Common myeloid progenitor, CD34-positive (primary cell): ENCODE results near the gene PNP.
"Not testable (repeated sequence)": the region's sequence is repeated elsewhere in the genome, so short reads cannot be mapped to it uniquely, and the experiment has no call there.

ENCODE experiments used
- CTCF ChIA-PET: fragments of 350-600 bp; sonication (Branson Sonifier 250); formaldehyde crosslinking; loops from one replicate; lab custom pipeline; 2021; ENCODE audit warnings: antibody characterized with exemption; lab: Charles Lee
- POLR2A ChIA-PET: fragments of 350-600 bp; sonication (Branson Sonifier 250); formaldehyde crosslinking; loops from one replicate; lab custom pipeline; 2021; ENCODE audit warnings: antibody characterized with exemption; lab: Charles Lee
- DNase-seq, 3 donors: peaks; one replicate each; pipeline versions ENCODE4 v3.0.0 to v3.0.0-alpha.2; 2013
- H3K27ac ChIP-seq, 2 experiments: 1 replicate in 1 of 2; 2 replicates in 1 of 2; pipeline ENCODE4 v1.7.0; 2013; ENCODE audit warnings: inconsistent platforms in 2 of 2, low read length in 2 of 2, mild to moderate bottlenecking in 2 of 2, low read depth in 1 of 2, moderate library complexity in 1 of 2; ENCODE audit not compliant: severe bottlenecking in 2 of 2, insufficient read depth in 1 of 2, poor library complexity in 1 of 2
- H3K27me3 ChIP-seq, 5 experiments: replicated peaks in 2 of 5; 1 replicate in 3 of 5; 2 replicates in 2 of 5; pipeline versions ENCODE4 v1.6.1 to v1.7.0; 2013; ENCODE audit warnings: low read length in 4 of 5, mild to moderate bottlenecking in 2 of 5, moderate library complexity in 2 of 5, inconsistent platforms in 1 of 5; ENCODE audit not compliant: insufficient read depth in 5 of 5, control insufficient read depth in 4 of 5
- H3K36me3 ChIP-seq, 4 experiments: 1 replicate in 2 of 4; 2 replicates in 2 of 4; pipeline versions ENCODE4 v1.6.1 to v1.7.0; 2013; ENCODE audit warnings: low read length in 3 of 4, control low read depth in 1 of 4, mild to moderate bottlenecking in 1 of 4; ENCODE audit not compliant: control insufficient read depth in 4 of 4, insufficient read depth in 4 of 4
- H3K4me1 ChIP-seq, 4 experiments: 1 replicate in 3 of 4; 2 replicates in 1 of 4; pipeline versions ENCODE4 v1.6.1 to v1.7.1; 2013; ENCODE audit warnings: low read length in 3 of 4, mild to moderate bottlenecking in 3 of 4, control low read depth in 1 of 4, inconsistent platforms in 1 of 4, moderate library complexity in 1 of 4; ENCODE audit not compliant: control insufficient read depth in 4 of 4, insufficient read depth in 4 of 4; ENCODE audit errors: control extremely low read depth in 1 of 4
- H3K4me3 ChIP-seq, 7 experiments: 1 replicate in 4 of 7; 2 replicates in 3 of 7; pipeline versions ENCODE4 v1.5.1 to v1.7.0; 2013; ENCODE audit warnings: mild to moderate bottlenecking in 7 of 7, low read length in 6 of 7, moderate library complexity in 6 of 7, inconsistent platforms in 2 of 7, low read depth in 2 of 7, control low read depth in 1 of 7; ENCODE audit not compliant: insufficient read depth in 4 of 7, control insufficient read depth in 1 of 7; ENCODE audit errors: extremely low read depth in 1 of 7
- H3K9me3 ChIP-seq, 5 experiments: 1 replicate in 4 of 5; 2 replicates in 1 of 5; pipeline versions ENCODE4 v1.6.1 to v1.7.1; 2013; ENCODE audit warnings: low read length in 4 of 5, mild to moderate bottlenecking in 2 of 5, inconsistent platforms in 1 of 5, low read depth in 1 of 5, moderate library complexity in 1 of 5; ENCODE audit not compliant: control insufficient read depth in 4 of 5, insufficient read depth in 2 of 5; ENCODE audit errors: control extremely low read depth in 1 of 5
- WGBS: methylation state at CpG from one replicate; pipeline ENCODE4 v1.1.5; 2013; ENCODE audit not compliant: insufficient coverage; 5-methylcytosine and 5-hydroxymethylcytosine counted together

Gene PNP

GRCh38 chr14:20499108-20499507, 29.9 kb downstream of the PNP start:
- Histone ChIP-seq H3K4me1 (peaks cover 0 to 14% (median 3%) of the 10 kb centered on the region in 4 experiments), H3K9me3 (no peaks in the 10 kb centered on the region), H3K36me3 (no peaks in the 10 kb centered on the region), H3K4me3 (no peak overlapping the region), H3K27me3 (no peaks in the 10 kb centered on the region), H3K27ac (no peak overlapping the region)
- peak in 1 of 3 donors; percentile 33 for DNase-seq
- ChIA-PET POLR2A (no interaction called here), CTCF (interaction anchor here (1.7 kb wide), 1 partner anchor 12 kb away, joined by 4 read pairs; no protein-coding TSS in a partner anchor)
- WGBS, result 100% methylated on average over 2 of the region's 4 CpGs

DNA sequence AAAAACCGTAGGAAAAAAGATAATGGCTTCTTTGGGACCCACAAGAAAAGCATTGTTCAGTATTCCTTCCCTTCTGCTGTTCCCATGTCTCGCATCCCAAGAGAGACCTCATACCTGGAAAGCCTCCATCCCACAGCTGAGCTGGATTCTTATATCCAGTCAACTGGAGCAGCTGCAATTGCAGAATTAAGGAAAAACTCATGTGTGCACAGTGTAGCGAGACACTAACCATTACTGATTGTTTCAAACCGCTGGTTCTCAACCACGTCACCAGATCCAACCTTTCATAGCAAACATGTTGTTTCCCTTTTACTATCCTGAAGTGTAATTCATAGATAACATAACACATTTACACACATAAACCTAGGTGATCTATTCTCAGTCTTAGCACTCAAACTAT, 30.7 kb downstream of the PNP start:
- ChIA-PET POLR2A (no interaction called here), CTCF (interaction anchor here (0.8 kb wide), 1 partner anchor 25 kb away, joined by 3 read pairs; no protein-coding TSS in a partner anchor)
- DNase-seq, result no peak

GRCh38 chr14:20501346-20501745, 32.1 kb downstream of the PNP start:
- DNase-seq, result no peak

More for the DNA sequence above, 30.7 kb downstream of the PNP start:
- Histone ChIP-seq H3K4me3 (no peak overlapping the region), H3K27ac (no peak overlapping the region), H3K9me3 (no peaks in the 10 kb centered on the region), H3K36me3 (no peaks in the 10 kb centered on the region), H3K4me1 (peaks cover 0 to 11% (median 4%) of the 10 kb centered on the region in 4 experiments), H3K27me3 (no peaks in the 10 kb centered on the region)
- 100% methylated on average over 5 of the region's 5 CpGs for WGBS

GRCh38 chr14:20503898-20504297, 34.7 kb downstream of the PNP start:
- DNase-seq, result no peak
- Histone ChIP-seq H3K27me3 (no peaks in the 10 kb centered on the region), H3K27ac (no peak overlapping the region), H3K4me3 (no peak overlapping the region), H3K4me1 (peaks cover 0 to 5% (median 2%) of the 10 kb centered on the region in 4 experiments), H3K36me3 (no peaks in the 10 kb centered on the region), H3K9me3 (no peaks in the 10 kb centered on the region)
- ChIA-PET POLR2A (no interaction called here), CTCF (no interaction called here)
- WGBS, result 52% methylated on average over 6 of the region's 6 CpGs

More at GRCh38 chr14:20501346-20501745, 32.1 kb downstream of the PNP start:
- H3K4me1 ChIP-seq, result peaks cover 0 to 11% (median 4%) of the 10 kb centered on the region in 4 experiments
- H3K27me3 ChIP-seq, result no peaks in the 10 kb centered on the region
- no CpG with 5 or more reads among the region's 2 CpGs for WGBS
- H3K27ac ChIP-seq, result no peak overlapping the region
- H3K36me3 ChIP-seq, result no peaks in the 10 kb centered on the region
- H3K4me3 ChIP-seq, result no peak overlapping the region
- POLR2A ChIA-PET, result no interaction called here
- H3K9me3 ChIP-seq, result no peaks in the 10 kb centered on the region
- CTCF ChIA-PET, result no interaction called here

- no CpG with 5 or more reads among the region's 30 CpGs for WGBS
- CTCF ChIA-PET, H3K36me3 ChIP-seq, H3K4me3 ChIP-seq, H3K4me1 ChIP-seq, POLR2A ChIA-PET, H3K27ac ChIP-seq, H3K9me3 ChIP-seq, H3K27me3 ChIP-seq, DNase-seq: not testable (repeated sequence)
Observed at GRCh38 chr14:20506276-20506675, 37.1 kb downstream of the PNP start.

DNA sequence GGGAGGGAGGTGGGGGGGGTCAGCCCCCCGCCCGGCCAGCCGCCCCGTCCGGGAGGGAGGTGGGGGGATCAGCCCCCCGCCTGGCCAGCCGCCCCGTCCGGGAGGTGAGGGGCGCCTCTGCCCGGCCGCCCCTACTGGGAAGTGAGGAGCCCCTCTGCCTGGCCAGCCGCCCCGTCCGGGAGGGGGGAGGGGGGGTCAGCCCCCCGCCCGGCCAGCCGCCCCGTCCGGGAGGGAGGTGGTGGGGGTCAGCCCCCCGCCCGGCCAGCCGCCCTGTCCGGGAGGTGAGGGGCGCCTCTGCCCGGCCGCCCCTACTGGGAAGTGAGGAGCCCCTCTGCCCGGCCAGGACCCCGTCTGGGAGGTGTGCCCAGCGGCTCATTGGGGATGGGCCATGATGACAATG, 37.5 kb downstream of the PNP start:
- H3K4me3 ChIP-seq, POLR2A ChIA-PET, DNase-seq, H3K4me1 ChIP-seq, H3K36me3 ChIP-seq, CTCF ChIA-PET, H3K27ac ChIP-seq, H3K27me3 ChIP-seq, H3K9me3 ChIP-seq: not testable (repeated sequence)
- no CpG with 5 or more reads among the region's 30 CpGs for WGBS

DNA sequence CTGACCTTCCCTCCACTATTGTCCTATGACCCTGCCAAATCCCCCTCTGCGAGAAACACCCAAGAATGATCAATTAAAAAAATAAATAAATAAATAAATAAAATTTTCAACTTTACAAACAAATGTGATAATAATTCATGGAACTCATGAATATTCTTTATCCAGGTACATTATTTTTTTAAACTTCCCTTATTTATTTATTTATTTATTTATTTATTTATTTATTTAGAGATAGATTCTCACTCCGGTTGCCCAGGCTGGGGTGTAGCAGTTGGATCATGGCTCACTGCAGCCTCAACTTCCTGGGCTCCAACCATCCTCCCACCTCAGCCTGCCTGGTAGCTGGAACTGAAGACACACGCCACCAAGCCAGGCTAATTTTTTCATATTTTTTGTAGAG, 38.3 kb downstream of the PNP start:
- WGBS, result 100% methylated on average over 1 of the region's 3 CpGs
- DNase-seq, H3K4me1 ChIP-seq, H3K27ac ChIP-seq, CTCF ChIA-PET, H3K27me3 ChIP-seq, POLR2A ChIA-PET, H3K9me3 ChIP-seq, H3K4me3 ChIP-seq, H3K36me3 ChIP-seq: not testable (repeated sequence)
